GM23338 (cell line): ENCODE data around the gene SIRT6. TPM values are rescaled to one million over a fixed set of nuclear protein-coding genes. Genes with fewer than 3 reads are reported as not detected.

Source experiments
- ATAC-seq: fragments of 200-7000 bp; cut with Tn5 transposase; 3 replicates; pipeline ENCODE4 v1.9.1; 2020
- DNase-seq: peaks from one replicate; pipeline ENCODE4 v3.0.0-alpha.2; 2015; ENCODE audit warnings: low spot score
- H2AFZ ChIP-seq: fragments of 200-600 bp; sonication (generic); 2 replicates; pipeline ENCODE4 v1.8.0; 2016; ENCODE audit warnings: antibody characterized with exemption, mild to moderate bottlenecking, moderate library complexity
- H3F3A ChIP-seq: fragments of 200-600 bp; sonication (generic); replicated peaks from 2 replicates; pipeline ENCODE4 v1.8.0; 2017; ENCODE audit warnings: antibody characterized with exemption, mixed run types, low read depth
- H3K27ac ChIP-seq: fragments of 200-600 bp; sonication (generic); 2 replicates; pipeline ENCODE4 v1.6.1; 2016; ENCODE audit warnings: low read depth
- H3K27me3 ChIP-seq: fragments of 200-600 bp; sonication (generic); 2 replicates; pipeline ENCODE4 v1.8.0; 2016; ENCODE audit warnings: mild to moderate bottlenecking, mixed run types, moderate library complexity; ENCODE audit not compliant: insufficient read depth
- H3K36me3 ChIP-seq: fragments of 200-600 bp; sonication (generic); 2 replicates; pipeline ENCODE4 v1.8.0; 2016; ENCODE audit warnings: mild to moderate bottlenecking; ENCODE audit not compliant: insufficient read depth
- H3K4me1 ChIP-seq: fragments of 200-600 bp; sonication (generic); 2 replicates; pipeline ENCODE4 v1.8.0; 2016; ENCODE audit warnings: mild to moderate bottlenecking, moderate library complexity; ENCODE audit not compliant: insufficient read depth
- H3K4me2 ChIP-seq: fragments of 200-600 bp; sonication (generic); 2 replicates; pipeline ENCODE4 v1.7.1; 2017; ENCODE audit warnings: mixed run types
- H3K4me3 ChIP-seq: fragments of 200-600 bp; sonication (generic); 2 replicates; pipeline ENCODE4 v1.6.1; 2016; ENCODE audit warnings: mixed run types
- H3K79me2 ChIP-seq: fragments of 200-600 bp; sonication (generic); replicated peaks from 2 replicates; pipeline ENCODE4 v1.8.0; 2017; ENCODE audit warnings: mild to moderate bottlenecking; ENCODE audit not compliant: insufficient read depth
- H3K9me2 ChIP-seq: fragments of 200-600 bp; sonication (generic); 2 replicates; pipeline ENCODE4 v1.8.0; 2017; ENCODE audit not compliant: insufficient read depth
- H4K20me1 ChIP-seq: fragments of 200-600 bp; sonication (generic); replicated peaks from 2 replicates; pipeline ENCODE4 v1.8.0; 2017; ENCODE audit warnings: mild to moderate bottlenecking; ENCODE audit not compliant: insufficient read depth
- H3K27ac Mint-ChIP-seq: 2 replicates; pipeline ENCODE4 v1.8.0; 2020; ENCODE audit warnings: inconsistent platforms, mild to moderate bottlenecking, moderate library complexity, mixed read lengths
- H3K27me3 Mint-ChIP-seq: 3 replicates; pipeline ENCODE4 v1.8.0; 2022; ENCODE audit warnings: low read depth, mild to moderate bottlenecking, moderate library complexity, mixed read lengths, inconsistent platforms; ENCODE audit not compliant: insufficient read depth, poor library complexity
- H3K36me3 Mint-ChIP-seq: 3 replicates; pipeline ENCODE4 v1.8.0; 2021; ENCODE audit warnings: low read depth, mild to moderate bottlenecking, inconsistent platforms, moderate library complexity, mixed read lengths
- H3K4me1 Mint-ChIP-seq: 3 replicates; pipeline ENCODE4 v1.8.0; 2020; ENCODE audit warnings: mild to moderate bottlenecking, inconsistent platforms, mixed read lengths
- H3K4me3 Mint-ChIP-seq: 3 replicates; pipeline ENCODE4 v1.8.0; 2021; ENCODE audit warnings: moderate library complexity, mild to moderate bottlenecking, inconsistent platforms, mixed read lengths
- H3K9me3 Mint-ChIP-seq: 3 replicates; pipeline ENCODE4 v1.8.0; 2020; ENCODE audit warnings: moderate library complexity, mild to moderate bottlenecking, inconsistent platforms, mixed read lengths
- CREB1 ChIP-seq: fragments of 250-450 bp; sonication (Bioruptor Pico); IDR thresholded peaks from 2 replicates; pipeline ENCODE4 v1.5.0; 2020; ENCODE audit warnings: low read depth, mild to moderate bottlenecking, moderate library complexity
- ETS1 ChIP-seq: IDR thresholded peaks from 2 replicates; pipeline ENCODE4 v1.6.1; 2016; ENCODE audit warnings: antibody characterized with exemption
- EZH2 ChIP-seq: fragments of 200-600 bp; sonication (generic); IDR thresholded peaks from one replicate; pipeline ENCODE4 v1.8.0; 2017; ENCODE audit warnings: antibody characterized with exemption, mild to moderate bottlenecking, low read depth; ENCODE audit not compliant: unreplicated experiment
- EZH2phosphoT487 ChIP-seq: fragments of 200-600 bp; sonication (generic); IDR thresholded peaks from one replicate; pipeline ENCODE4 v1.8.1; 2018; ENCODE audit warnings: antibody characterized with exemption; ENCODE audit not compliant: unreplicated experiment
- JUNB ChIP-seq: IDR thresholded peaks from one replicate; pipeline ENCODE4 v1.6.1; 2016; ENCODE audit warnings: antibody characterized with exemption; ENCODE audit not compliant: unreplicated experiment
- NANOG ChIP-seq: IDR thresholded peaks from 2 replicates; pipeline ENCODE4 v1.6.1; 2016; ENCODE audit warnings: antibody characterized with exemption, borderline replicate concordance
- POLR2AphosphoS5 ChIP-seq: IDR thresholded peaks from 2 replicates; pipeline ENCODE4 v1.6.1; 2016; ENCODE audit warnings: antibody characterized with exemption, low read depth
- STAT1 ChIP-seq: IDR thresholded peaks from one replicate; pipeline ENCODE4 v1.6.1; 2016; ENCODE audit warnings: antibody characterized with exemption; ENCODE audit not compliant: unreplicated experiment
- ZNF114 ChIP-seq: fragments of 250-450 bp; sonication (Bioruptor Pico); IDR thresholded peaks from 2 replicates; pipeline ENCODE4 v1.5.0; 2020; ENCODE audit warnings: mild to moderate bottlenecking, moderate library complexity
- ZNF331 ChIP-seq: fragments of 250-450 bp; sonication (Bioruptor Pico); IDR thresholded peaks from 2 replicates; pipeline ENCODE4 v1.5.0; 2020; ENCODE audit warnings: low read depth, mild to moderate bottlenecking, moderate library complexity
- polyA plus RNA-seq: library from polyadenylated mRNA; unstranded; fragments of >200 nt; fragmentation: Nextera tagmentation; extraction: Ambion mirVana; gene quantifications from 2 replicates; pipeline ENCODE4 v1.2.1, GENCODE V29; 2016
- total RNA-seq: library from RNA; depleted of rRNA; stranded (reverse); fragments of >200 nt; shearing (Covaris generic); gene quantifications from 2 replicates; pipeline ENCODE4 v1.2.3, GENCODE V29; 2014
- TF ChIP-seq, protein P1 (sequence below), 2 experiments: fragments of 200-600 bp in 1 of 2; sonication (generic) in 1 of 2; conservative IDR thresholded peaks; 2 replicates each; pipeline versions ENCODE4 v1.5.1 to v1.6.1; 2016 to 2017; ENCODE audit warnings: antibody characterized with exemption in 2 of 2, low read depth in 2 of 2, mild to moderate bottlenecking in 2 of 2, moderate library complexity in 1 of 2

SIRT6 gene
- total and polyA plus RNA-seq, 2 experiments from 2014 or later = 18.9 to 26.7 TPM

- Histone ChIP-seq H3K27ac (no peak overlapping the region), H3K9me2 (peaks cover 5% of the 10 kb centered on the region), H3F3A (peaks cover 14% of the 10 kb centered on the region), H2AFZ (peak overlapping the region; percentile 63; the same call in 1 of the 2 replicates), H4K20me1 (no peaks in the 10 kb centered on the region), H3K27me3 (peaks cover 6% of the 10 kb centered on the region; the same call in 1 of the 2 replicates), H3K4me3 (peak overlapping the region; percentile 81), H3K4me2 (peak overlapping the region; percentile 88), H3K79me2 (no peaks in the 10 kb centered on the region), H3K36me3 (no peaks in the 10 kb centered on the region), H3K4me1 (peaks cover 3% of the 10 kb centered on the region; the same call in 1 of the 2 replicates)
- DNase-seq = peak; percentile 26
- H3K27ac Mint-ChIP-seq = no peak overlapping the region
- H3K27me3 Mint-ChIP-seq = peaks cover 21% of the 10 kb centered on the region
- peaks cover 8% of the 10 kb centered on the region; the same call in 1 of the 3 replicates for H3K36me3 Mint-ChIP-seq
- peaks cover 21% of the 10 kb centered on the region for H3K4me1 Mint-ChIP-seq
- H3K9me3 Mint-ChIP-seq = peaks cover 11% of the 10 kb centered on the region
- H3K4me3 Mint-ChIP-seq = peak overlapping the region; percentile 70
- ATAC-seq = no peak
- TF ChIP-seq EZH2phosphoT487 (no peak), ETS1 (no peak), POLR2AphosphoS5 (peak; percentile 54; the same call in 1 of the 2 replicates)
Observed at GRCh38 chr19:4198467-4199126, 16.2 kb upstream of the SIRT6 start.

DNA sequence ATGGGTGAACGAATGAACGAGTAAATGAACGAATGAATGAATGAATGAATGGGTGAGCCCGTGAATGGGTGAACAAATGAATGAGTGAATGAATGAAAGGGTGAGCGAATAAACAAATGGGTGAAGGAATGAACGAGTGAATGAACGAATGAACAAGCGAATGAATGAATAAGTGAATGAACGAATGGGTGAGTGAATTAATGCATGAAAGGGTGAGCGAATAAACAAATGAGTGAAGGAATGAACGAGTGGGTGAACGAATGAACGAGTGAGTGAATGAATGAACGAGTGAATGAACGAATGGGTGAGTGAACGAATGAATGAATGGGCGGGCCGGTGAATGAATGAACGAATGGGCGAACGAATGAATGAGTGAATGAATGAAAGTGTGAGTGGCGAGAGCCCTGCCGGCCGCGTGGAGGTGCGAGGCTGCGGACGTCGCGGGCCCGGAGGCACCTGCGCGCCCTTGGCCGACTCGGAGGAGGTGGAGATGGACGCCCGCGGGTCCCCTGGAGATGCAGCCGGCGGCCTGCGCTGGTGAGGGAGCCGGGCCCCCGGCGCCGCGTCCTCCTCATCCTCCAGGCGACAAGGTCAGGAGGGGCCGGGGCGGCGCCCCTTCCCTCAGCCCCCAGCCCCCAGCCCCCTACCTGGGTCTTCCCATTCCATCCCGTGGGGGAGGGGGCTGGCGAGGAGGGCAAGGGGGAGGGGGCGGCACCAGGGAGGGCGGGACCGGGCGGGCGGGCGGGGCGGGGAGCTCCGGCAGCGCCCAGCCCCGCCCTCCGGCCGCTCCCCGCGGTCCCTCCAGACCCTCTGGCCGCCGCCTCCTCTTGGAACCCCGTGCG, 15.5 kb upstream of the SIRT6 start:
- Histone ChIP-seq H3K4me3 (peak overlapping the region; percentile 81), H3K4me1 (peaks cover 3% of the 10 kb centered on the region; the same call in 1 of the 2 replicates), H3K4me2 (peak overlapping the region; percentile 88), H3K27me3 (peaks cover 6% of the 10 kb centered on the region; the same call in 1 of the 2 replicates), H3K79me2 (no peaks in the 10 kb centered on the region), H3K9me2 (peaks cover 5% of the 10 kb centered on the region), H3K36me3 (no peaks in the 10 kb centered on the region), H3F3A (peaks cover 14% of the 10 kb centered on the region), H4K20me1 (no peaks in the 10 kb centered on the region), H2AFZ (0 out of 2 replicates have a peak overlapping the region, but pooled peaks have one; percentile 45), H3K27ac (no peak overlapping the region)
- Mint-ChIP-seq H3K4me1 (peaks cover 23% of the 10 kb centered on the region), H3K27me3 (peaks cover 24% of the 10 kb centered on the region), H3K4me3 (peak overlapping the region; percentile 79), H3K36me3 (peaks cover 8% of the 10 kb centered on the region; the same call in 1 of the 3 replicates), H3K9me3 (peaks cover 11% of the 10 kb centered on the region), H3K27ac (no peak overlapping the region)
- ATAC-seq (peak; percentile 83), DNase-seq (peak; percentile 87)
- no peak for TF ChIP-seq NANOG
- no peak for TF ChIP-seq ZNF114
- no peak for TF ChIP-seq STAT1
- no peak for TF ChIP-seq JUNB
- no peak for TF ChIP-seq EZH2
- TF ChIP-seq ETS1 = no peak
- no peak for TF ChIP-seq CREB1 (CRISPR knock-in tag)
- TF ChIP-seq, protein P1, sequence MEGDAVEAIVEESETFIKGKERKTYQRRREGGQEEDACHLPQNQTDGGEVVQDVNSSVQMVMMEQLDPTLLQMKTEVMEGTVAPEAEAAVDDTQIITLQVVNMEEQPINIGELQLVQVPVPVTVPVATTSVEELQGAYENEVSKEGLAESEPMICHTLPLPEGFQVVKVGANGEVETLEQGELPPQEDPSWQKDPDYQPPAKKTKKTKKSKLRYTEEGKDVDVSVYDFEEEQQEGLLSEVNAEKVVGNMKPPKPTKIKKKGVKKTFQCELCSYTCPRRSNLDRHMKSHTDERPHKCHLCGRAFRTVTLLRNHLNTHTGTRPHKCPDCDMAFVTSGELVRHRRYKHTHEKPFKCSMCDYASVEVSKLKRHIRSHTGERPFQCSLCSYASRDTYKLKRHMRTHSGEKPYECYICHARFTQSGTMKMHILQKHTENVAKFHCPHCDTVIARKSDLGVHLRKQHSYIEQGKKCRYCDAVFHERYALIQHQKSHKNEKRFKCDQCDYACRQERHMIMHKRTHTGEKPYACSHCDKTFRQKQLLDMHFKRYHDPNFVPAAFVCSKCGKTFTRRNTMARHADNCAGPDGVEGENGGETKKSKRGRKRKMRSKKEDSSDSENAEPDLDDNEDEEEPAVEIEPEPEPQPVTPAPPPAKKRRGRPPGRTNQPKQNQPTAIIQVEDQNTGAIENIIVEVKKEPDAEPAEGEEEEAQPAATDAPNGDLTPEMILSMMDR (conservative IDR thresholded peaks at IDR 0.05; ENCODE audit: low read depth in 2 of 2) = no peak
- no peak for TF ChIP-seq ZNF331 (CRISPR knock-in tag)
- TF ChIP-seq POLR2AphosphoS5 = no peak
- TF ChIP-seq EZH2phosphoT487 = no peak
